ENCODE measurements around the gene PPP3CB. TPM values are rescaled to one million over a fixed set of nuclear protein-coding genes. Genes with fewer than 3 reads are reported as not detected.

PPP3CB gene
- total RNA-seq, 1 experiment from 2014 or later: 43.8 TPM

DNA sequence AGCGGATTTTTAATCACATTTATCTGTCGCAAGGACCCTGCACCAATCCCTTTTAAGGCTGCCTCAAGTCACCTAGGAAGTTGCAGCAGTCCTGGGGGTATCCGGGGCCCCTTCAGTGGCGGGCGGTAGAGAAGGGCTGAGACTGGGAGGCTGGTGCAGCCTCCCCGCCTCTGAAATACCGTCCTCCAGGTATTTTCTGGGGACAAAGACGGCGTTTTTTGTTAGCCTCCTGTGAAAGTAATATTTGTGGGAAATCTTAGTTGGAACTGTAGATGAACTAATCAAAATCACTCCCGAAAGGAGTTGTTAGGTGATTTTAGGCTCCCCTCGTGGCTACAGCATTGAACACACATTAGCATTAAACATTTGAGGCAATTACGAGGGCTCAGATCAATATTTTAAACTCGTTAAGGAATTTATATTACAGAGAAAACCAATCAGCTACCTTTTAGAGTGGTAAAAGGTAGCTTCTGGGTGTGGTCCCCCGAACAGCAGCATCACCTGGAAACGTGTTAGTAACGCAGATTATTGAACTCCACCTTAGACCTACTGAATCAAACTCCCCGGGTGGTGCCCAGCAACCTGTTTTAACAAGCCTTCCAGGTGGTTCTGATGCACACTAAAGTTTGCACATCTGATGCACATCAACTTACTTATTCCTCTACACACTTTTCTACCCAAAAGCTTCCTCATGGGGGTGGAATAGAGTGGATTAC, 81.4 kb downstream of the PPP3CB start:
- H3K4me3 ChIP-seq (ENCODE audit: low read length): peak overlapping the region; percentile 65
- H3K36me3 ChIP-seq (ENCODE audit: low read depth, low read length): peaks cover 9% of the 10 kb centered on the region
- intact Hi-C loops (cut with micrococcal nuclease): loop anchor here (1.0 to 10.0 kb wide), 5 partner anchors 56 to 580 kb away; partner anchors contain the start of genes CFAP70 and SEC24C
- POLR2A ChIA-PET (ENCODE audit: unreplicated experiment): interaction anchor here (0.6 to 3.6 kb wide), 4 partner anchors 42 to 161 kb away, joined by 3 to 58 read pairs (median 8); partner anchors contain the start of genes CFAP70 and PPP3CB
- peak overlapping the region; percentile 75 for H3K4me2 ChIP-seq (ENCODE audit: low read length)
- no peaks in the 10 kb centered on the region for H3K27me3 ChIP-seq (ENCODE audit: low read length)
- ATAC-seq: peak; percentile 13
- no peaks in the 10 kb centered on the region for H3K9me2 ChIP-seq (replicated peaks; ENCODE audit: low read length)
- BruUV-seq (replicated peaks): no TSS peak
- peak overlapping the region; percentile 73 for H3K27ac ChIP-seq (ENCODE audit: low read length)
- H3K9me3 ChIP-seq (ENCODE audit: low read length): no peaks in the 10 kb centered on the region
- H4K20me1 ChIP-seq (ENCODE audit: low read length): peaks cover 18% of the 10 kb centered on the region
- peak overlapping the region; percentile 81 for H2AFZ ChIP-seq (ENCODE audit: low read length)
- peaks cover 44% of the 10 kb centered on the region for H3K79me2 ChIP-seq (ENCODE audit: low read length)
- peak overlapping the region; percentile 85 for H3K9ac ChIP-seq (ENCODE audit: low read length)
- TF ChIP-seq, protein P1, sequence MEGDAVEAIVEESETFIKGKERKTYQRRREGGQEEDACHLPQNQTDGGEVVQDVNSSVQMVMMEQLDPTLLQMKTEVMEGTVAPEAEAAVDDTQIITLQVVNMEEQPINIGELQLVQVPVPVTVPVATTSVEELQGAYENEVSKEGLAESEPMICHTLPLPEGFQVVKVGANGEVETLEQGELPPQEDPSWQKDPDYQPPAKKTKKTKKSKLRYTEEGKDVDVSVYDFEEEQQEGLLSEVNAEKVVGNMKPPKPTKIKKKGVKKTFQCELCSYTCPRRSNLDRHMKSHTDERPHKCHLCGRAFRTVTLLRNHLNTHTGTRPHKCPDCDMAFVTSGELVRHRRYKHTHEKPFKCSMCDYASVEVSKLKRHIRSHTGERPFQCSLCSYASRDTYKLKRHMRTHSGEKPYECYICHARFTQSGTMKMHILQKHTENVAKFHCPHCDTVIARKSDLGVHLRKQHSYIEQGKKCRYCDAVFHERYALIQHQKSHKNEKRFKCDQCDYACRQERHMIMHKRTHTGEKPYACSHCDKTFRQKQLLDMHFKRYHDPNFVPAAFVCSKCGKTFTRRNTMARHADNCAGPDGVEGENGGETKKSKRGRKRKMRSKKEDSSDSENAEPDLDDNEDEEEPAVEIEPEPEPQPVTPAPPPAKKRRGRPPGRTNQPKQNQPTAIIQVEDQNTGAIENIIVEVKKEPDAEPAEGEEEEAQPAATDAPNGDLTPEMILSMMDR (conservative IDR thresholded peaks at IDR 0.05; ENCODE audit: low read depth, low read length): peak; percentile 48
- TF ChIP-seq EZH2phosphoT487 (IDR thresholded peaks at IDR 0.05; ENCODE audit: borderline replicate concordance, low read length): no peak
- peaks cover 63% of the 10 kb centered on the region for H3K4me1 ChIP-seq (ENCODE audit: insufficient read depth, low read length)
- H3F3A ChIP-seq (ENCODE audit: low read length, unreplicated experiment): peaks cover 8% of the 10 kb centered on the region
- CTCF ChIA-PET: no interaction called here
- DNase-seq: peak; percentile 83

DNA sequence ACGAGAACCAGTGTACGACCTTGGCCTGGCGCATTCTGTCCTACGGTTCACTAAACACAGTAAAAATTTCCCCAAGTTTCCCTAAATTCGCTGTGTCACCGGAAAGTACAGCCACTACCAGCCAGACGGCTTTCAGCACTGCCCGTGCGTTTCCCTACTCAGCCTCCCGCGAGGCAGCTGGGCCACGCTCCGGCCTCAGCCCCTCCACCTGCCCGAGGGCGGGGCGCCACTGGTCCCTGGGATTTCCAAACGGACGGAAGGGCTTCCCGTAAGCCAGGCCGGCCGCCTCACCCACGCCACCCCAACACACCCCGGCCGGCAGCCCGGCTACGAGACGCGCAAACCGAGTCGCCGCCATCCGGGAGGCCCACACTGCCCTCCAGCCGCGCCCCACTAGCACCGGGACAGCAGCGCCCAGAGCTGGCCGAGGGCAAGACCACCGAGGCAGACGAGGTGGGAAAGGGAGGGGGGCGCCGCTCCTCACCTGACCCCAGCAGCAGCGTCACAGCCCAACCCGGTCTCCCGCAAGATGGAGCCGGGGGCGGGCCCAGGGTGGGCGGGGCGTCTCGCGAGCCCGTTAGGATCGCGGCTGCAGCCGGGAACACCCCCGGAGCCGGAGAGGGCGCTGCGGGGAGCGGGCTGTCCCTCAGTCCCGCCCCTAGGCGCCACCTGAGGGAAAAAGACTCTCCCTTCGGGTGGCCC, 82.1 kb downstream of the PPP3CB start, which contains the start of gene ANXA7:
Gene ANXA7, minus strand, starts transcription at position 531 of the 702 bp plus-strand sequence. CDS start 13,202 bp downstream, outside the sequence.
- BruUV-seq (replicated peaks): TSS peak; percentile 53
- intact Hi-C loops (cut with micrococcal nuclease): loop anchor here (1.0 to 10.0 kb wide), 9 partner anchors 55 to 579 kb away; partner anchors contain the start of genes CFAP70, DNAJC9, MRPS16 and SEC24C
- ChIA-PET POLR2A (ENCODE audit: unreplicated experiment) (interaction anchor here (0.6 to 3.6 kb wide), 4 partner anchors 23 to 163 kb away, joined by 3 to 58 read pairs (median 4); partner anchors contain the start of genes CFAP70 and PPP3CB), CTCF (interaction anchor here (0.5 to 0.9 kb wide), 2 partner anchors 160 to 1236 kb away, joined by 3 read pairs; no protein-coding TSS in a partner anchor)
- Histone ChIP-seq H3K27me3 (ENCODE audit: low read length) (no peaks in the 10 kb centered on the region), H3K79me2 (ENCODE audit: low read length) (peaks cover 51% of the 10 kb centered on the region), H4K20me1 (ENCODE audit: low read length) (peaks cover 25% of the 10 kb centered on the region), H3K4me3 (ENCODE audit: low read length) (peak within 1 kb of the TSS; percentile 65), H3K27ac (ENCODE audit: low read length) (peak within 1 kb of the TSS; percentile 73), H3K9ac (ENCODE audit: low read length) (peak within 1 kb of the TSS; percentile 85), H3K9me3 (ENCODE audit: low read length) (no peaks in the 10 kb centered on the region), H2AFZ (ENCODE audit: low read length) (peak within 1 kb of the TSS; percentile 81), H3F3A (ENCODE audit: low read length, unreplicated experiment) (peaks cover 8% of the 10 kb centered on the region), H3K36me3 (ENCODE audit: low read depth, low read length) (peaks cover 9% of the 10 kb centered on the region), H3K4me1 (ENCODE audit: insufficient read depth, low read length) (peaks cover 64% of the 10 kb centered on the region), H3K9me2 (replicated peaks; ENCODE audit: low read length) (no peaks in the 10 kb centered on the region), H3K4me2 (ENCODE audit: low read length) (peak within 1 kb of the TSS; percentile 75)
- ATAC-seq: peak; percentile 86
- TF ChIP-seq EZH2 (IDR thresholded peaks at IDR 0.05; ENCODE audit: low read length, unreplicated experiment): no peak
- TF ChIP-seq, protein P1 (conservative IDR thresholded peaks at IDR 0.05; ENCODE audit: low read depth, low read length): peak; percentile 62
- DNase-seq: peak; percentile 100
